ENCODE data around the gene LLGL2.

The LLGL2 gene

GRCh38 chr17:75490953-75491649 lies 34.4 kb upstream of the LLGL2 start:
- in situ Hi-C loops (cut with HindIII; ENCODE audit: low sequenced_read_pairs): no loop called here

GRCh38 chr17:75491680-75492079 lies 33.8 kb upstream of the LLGL2 start:
- in situ Hi-C loops (cut with HindIII; ENCODE audit: low sequenced_read_pairs): no loop called here

- in situ Hi-C loops (cut with HindIII; ENCODE audit: low sequenced_read_pairs): no loop called here
Observed at GRCh38 chr17:75492555-75493168, 32.8 kb upstream of the LLGL2 start.

- in situ Hi-C loops (cut with HindIII; ENCODE audit: low sequenced_read_pairs): no loop called here
Observed at GRCh38 chr17:75493476-75494129, 31.9 kb upstream of the LLGL2 start.

GRCh38 chr17:75494326-75494877 lies 31.1 kb upstream of the LLGL2 start:
- in situ Hi-C loops (cut with HindIII; ENCODE audit: low sequenced_read_pairs): no loop called here

GRCh38 chr17:75496005-75496404 lies 29.5 kb upstream of the LLGL2 start:
- in situ Hi-C loops (cut with HindIII; ENCODE audit: low sequenced_read_pairs): no loop called here

GRCh38 chr17:75498039-75498725 lies 27.3 kb upstream of the LLGL2 start:
- in situ Hi-C loops (cut with HindIII; ENCODE audit: low sequenced_read_pairs): no loop called here

GRCh38 chr17:75498726-75499213 lies 26.7 kb upstream of the LLGL2 start:
- in situ Hi-C loops (cut with HindIII; ENCODE audit: low sequenced_read_pairs): no loop called here

GRCh38 chr17:75499313-75500022 lies 26.0 kb upstream of the LLGL2 start:
- in situ Hi-C loops (cut with HindIII; ENCODE audit: low sequenced_read_pairs): no loop called here

GRCh38 chr17:75500419-75501216 lies 24.9 kb upstream of the LLGL2 start:
- in situ Hi-C loops (cut with HindIII; ENCODE audit: low sequenced_read_pairs): no loop called here

- in situ Hi-C loops (cut with HindIII; ENCODE audit: low sequenced_read_pairs): no loop called here
Observed at GRCh38 chr17:75501378-75502071, 24.0 kb upstream of the LLGL2 start.

GRCh38 chr17:75502072-75502720 lies 23.3 kb upstream of the LLGL2 start:
- in situ Hi-C loops (cut with HindIII; ENCODE audit: low sequenced_read_pairs): no loop called here

GRCh38 chr17:75502721-75503329 lies 22.7 kb upstream of the LLGL2 start:
- in situ Hi-C loops (cut with HindIII; ENCODE audit: low sequenced_read_pairs): no loop called here

GRCh38 chr17:75503337-75503950 lies 22.1 kb upstream of the LLGL2 start:
- in situ Hi-C loops (cut with HindIII; ENCODE audit: low sequenced_read_pairs): no loop called here

- in situ Hi-C loops (cut with HindIII; ENCODE audit: low sequenced_read_pairs): no loop called here
Observed at GRCh38 chr17:75503976-75504346, 21.5 kb upstream of the LLGL2 start.

GRCh38 chr17:75504347-75505151 lies 20.9 kb upstream of the LLGL2 start:
- in situ Hi-C loops (cut with HindIII; ENCODE audit: low sequenced_read_pairs): no loop called here

- in situ Hi-C loops (cut with HindIII; ENCODE audit: low sequenced_read_pairs): no loop called here
Observed at GRCh38 chr17:75505152-75505409, 20.4 kb upstream of the LLGL2 start.

Data from endothelial cell of hepatic sinusoid (primary cell).